Measurements from ENCODE around the gene ANXA11. TPM values are rescaled to one million over a fixed set of nuclear protein-coding genes. Genes with fewer than 3 reads are reported as not detected.
"Not testable (repeated sequence)": the region's sequence is repeated elsewhere in the genome, so short reads cannot be mapped to it uniquely, and the experiment has no call there.

The ANXA11 gene
- total RNA-seq, 1 experiment from 2014 or later = 68.1 TPM

GRCh38 chr10:80250399-80250798 is 45.1 kb upstream of the ANXA11 start:
- not testable (repeated sequence) for DNase-seq; H3K4me3 Mint-ChIP-seq; H3K9me3 Mint-ChIP-seq; H3K9ac ChIP-seq (ENCODE audit: extremely low read depth, insufficient read length, low read length); H4K20me1 ChIP-seq (ENCODE audit: control insufficient read depth, insufficient read depth, insufficient read length); H3K4me2 ChIP-seq (ENCODE audit: insufficient read depth, insufficient read length, low read length); H3K27me3 ChIP-seq (ENCODE audit: insufficient read depth, low read length); H2AFZ ChIP-seq (ENCODE audit: low read length); H2BK15ac ChIP-seq (ENCODE audit: low read depth, low read length); H3K14ac ChIP-seq (ENCODE audit: insufficient read depth, low read length); H3K4ac ChIP-seq (ENCODE audit: low read depth, low read length); H4K91ac ChIP-seq (ENCODE audit: insufficient read length, low read depth, low read length); H3K36me3 Mint-ChIP-seq (ENCODE audit: insufficient read depth in 1 of 3, low read depth in 3 of 3); H3K23ac ChIP-seq (ENCODE audit: insufficient read length, low read depth, low read length); H4K5ac ChIP-seq (ENCODE audit: insufficient read length, low read depth, low read length); H3T11ph ChIP-seq (ENCODE audit: low read length); H2BK120ac ChIP-seq (ENCODE audit: low read depth, low read length, poor library complexity, severe bottlenecking); H4K8ac ChIP-seq (replicated peaks; ENCODE audit: insufficient read length, low read depth, low read length); H2AK5ac ChIP-seq (ENCODE audit: insufficient read length, low read length); H2BK12ac ChIP-seq (ENCODE audit: insufficient read length, low read depth, low read length); H3K79me1 ChIP-seq (ENCODE audit: insufficient read depth, low read depth, low read length, poor library complexity, severe bottlenecking); H3K4me1 ChIP-seq (ENCODE audit: insufficient read depth, low read length); H2BK20ac ChIP-seq (ENCODE audit: low read depth, low read length, poor library complexity, severe bottlenecking); H3K4me1 Mint-ChIP-seq; H3K27ac Mint-ChIP-seq; H2BK5ac ChIP-seq (ENCODE audit: insufficient read length, low read length); H3K23me2 ChIP-seq (ENCODE audit: insufficient read length, low read depth, low read length, poor library complexity, severe bottlenecking); H3K56ac ChIP-seq (ENCODE audit: insufficient read length, low read depth, low read length); H3K9me3 ChIP-seq (ENCODE audit: control insufficient read depth, low read depth, low read length); H3K18ac ChIP-seq (ENCODE audit: insufficient read length, low read depth, low read length); H3K27ac ChIP-seq (ENCODE audit: insufficient read length, low read depth, low read length); H3K79me2 ChIP-seq (ENCODE audit: insufficient read depth, low read length)
- no CpG with 5 or more reads among the region's 1 CpG for WGBS (ENCODE audit: extremely low coverage, insufficient read length, low lambda C conversion rate)
- peaks cover 14% of the 10 kb centered on the region for H3K27me3 Mint-ChIP-seq (ENCODE audit: low read depth)

- H3K27ac Mint-ChIP-seq; H3K4me3 Mint-ChIP-seq; H3K4me2 ChIP-seq (ENCODE audit: insufficient read depth, insufficient read length, low read length); H2AK5ac ChIP-seq (ENCODE audit: insufficient read length, low read length); H3T11ph ChIP-seq (ENCODE audit: low read length); H2BK120ac ChIP-seq (ENCODE audit: low read depth, low read length, poor library complexity, severe bottlenecking); H2BK5ac ChIP-seq (ENCODE audit: insufficient read length, low read length); H3K23ac ChIP-seq (ENCODE audit: insufficient read length, low read depth, low read length); H4K91ac ChIP-seq (ENCODE audit: insufficient read length, low read depth, low read length); H3K36me3 Mint-ChIP-seq (ENCODE audit: insufficient read depth in 1 of 3, low read depth in 3 of 3); H3K4me1 ChIP-seq (ENCODE audit: insufficient read depth, low read length); H3K14ac ChIP-seq (ENCODE audit: insufficient read depth, low read length); H3K9me3 ChIP-seq (ENCODE audit: control insufficient read depth, low read depth, low read length); H3K56ac ChIP-seq (ENCODE audit: insufficient read length, low read depth, low read length); H3K79me1 ChIP-seq (ENCODE audit: insufficient read depth, low read depth, low read length, poor library complexity, severe bottlenecking); H2BK15ac ChIP-seq (ENCODE audit: low read depth, low read length); H2BK12ac ChIP-seq (ENCODE audit: insufficient read length, low read depth, low read length); H3K27me3 ChIP-seq (ENCODE audit: insufficient read depth, low read length); H2BK20ac ChIP-seq (ENCODE audit: low read depth, low read length, poor library complexity, severe bottlenecking); H4K8ac ChIP-seq (replicated peaks; ENCODE audit: insufficient read length, low read depth, low read length); H4K5ac ChIP-seq (ENCODE audit: insufficient read length, low read depth, low read length); H3K18ac ChIP-seq (ENCODE audit: insufficient read length, low read depth, low read length); H3K9ac ChIP-seq (ENCODE audit: extremely low read depth, insufficient read length, low read length); DNase-seq; H3K4ac ChIP-seq (ENCODE audit: low read depth, low read length); H3K23me2 ChIP-seq (ENCODE audit: insufficient read length, low read depth, low read length, poor library complexity, severe bottlenecking); H3K27ac ChIP-seq (ENCODE audit: insufficient read length, low read depth, low read length); H3K9me3 Mint-ChIP-seq; H3K4me1 Mint-ChIP-seq; H3K79me2 ChIP-seq (ENCODE audit: insufficient read depth, low read length); H2AFZ ChIP-seq (ENCODE audit: low read length); H4K20me1 ChIP-seq (ENCODE audit: control insufficient read depth, insufficient read depth, insufficient read length): not testable (repeated sequence)
- peaks cover 15% of the 10 kb centered on the region for H3K27me3 Mint-ChIP-seq (ENCODE audit: low read depth)
- WGBS (ENCODE audit: extremely low coverage, insufficient read length, low lambda C conversion rate) = no CpG with 5 or more reads among the region's 4 CpGs
Observed at GRCh38 chr10:80249906-80250305, 44.6 kb upstream of the ANXA11 start.

Data from H9 (cell line).